ENCODE data around the gene PRKCA. TPM values are rescaled to one million over a fixed set of nuclear protein-coding genes. Genes with fewer than 3 reads are reported as not detected.

The PRKCA gene
- total and polyA plus RNA-seq, 2 of the 13 experiments (the other 11 are each of a cell fraction or from before 2014, with no cell fraction given), result 18.5 to 21.5 TPM

GRCh38 chr17:66507103-66507923, 204.9 kb downstream of the PRKCA start:
- peak; percentile 39 for DNase-seq (ENCODE audit: low spot score)
- POLR2A ChIA-PET, result no interaction called here
- Histone ChIP-seq H4K20me1 (ENCODE audit: insufficient read depth, low read length) (no peaks in the 10 kb centered on the region), H3K4me3 (replicated peaks in 1 of 3; ENCODE audit: insufficient read depth in 1 of 3, low read depth in 2 of 3, low read length in 3 of 3) (no peak overlapping the region), H3K9ac (ENCODE audit: insufficient read depth, low read depth, low read length) (0 out of 2 replicates have a peak overlapping the region, but pooled peaks have one; percentile 0), H3K9me3 (ENCODE audit: low read length) (no peaks in the 10 kb centered on the region), H2AFZ (ENCODE audit: low read length) (no peak overlapping the region), H3K4me2 (ENCODE audit: low read depth, low read length) (no peak overlapping the region), H3K36me3 (replicated peaks in 1 of 2; ENCODE audit: control insufficient read depth in 1 of 2, insufficient read depth in 2 of 2, low read length in 2 of 2) (no peaks in the 10 kb centered on the region), H3K79me2 (ENCODE audit: insufficient read depth, low read length) (peaks cover 3% of the 10 kb centered on the region), H3K27ac (ENCODE audit: extremely low read length, insufficient read depth, low read length) (peak overlapping the region; percentile 51), H3K4me1 (ENCODE audit: insufficient read depth, low read length) (peaks cover 46% of the 10 kb centered on the region), H3K27me3 (ENCODE audit: control insufficient read depth in 1 of 2, insufficient read depth in 2 of 2, low read length in 2 of 2) (no peaks in the 10 kb centered on the region)
- intact Hi-C loops (cut with micrococcal nuclease; ENCODE audit: unreplicated experiment), result loop anchor here (5.0 kb wide), 1 partner anchor 40 kb away; no protein-coding TSS in a partner anchor
- no peak for FAIRE-seq
- BruUV-seq (replicated peaks), result no TSS peak
- 0 out of 3 replicates have a peak, but pooled peaks have one; percentile 32 for ATAC-seq
- CTCF ChIA-PET (ENCODE audit: low intra/inter-chr PET ratio, low total read pairs), result no interaction called here
- TF ChIP-seq KDM1A (CRISPR knock-in tag; IDR thresholded peaks at IDR 0.05) (peak; percentile 69; the same call in 1 of the 2 replicates), CBX5 (CRISPR knock-in tag; IDR thresholded peaks at IDR 0.05; ENCODE audit: borderline replicate concordance) (no peak), MAFK (conservative IDR thresholded peaks at IDR 0.05 in 1 of 2, IDR thresholded peaks at IDR 0.05 in 1 of 2; ENCODE audit: low read length in 2 of 2) (peak; percentile 98), ZMYM3 (CRISPR knock-in tag; IDR thresholded peaks at IDR 0.05) (peak; percentile 87), KDM3A (CRISPR knock-in tag; IDR thresholded peaks at IDR 0.05; ENCODE audit: low read depth) (no peak), NFE2L2 (IDR thresholded peaks at IDR 0.05; ENCODE audit: low read length) (peak; percentile 98), ADNP (CRISPR knock-in tag; IDR thresholded peaks at IDR 0.05) (0 out of 2 replicates have a peak, but pooled peaks have one; percentile 46), ZNF326 (CRISPR knock-in tag; IDR thresholded peaks at IDR 0.05; ENCODE audit: borderline replicate concordance) (no peak), RCOR2 (CRISPR knock-in tag; IDR thresholded peaks at IDR 0.05) (peak; percentile 71; the same call in 1 of the 2 replicates), MAFF (IDR thresholded peaks at IDR 0.05; ENCODE audit: low read depth, low read length) (peak; percentile 94), CHD4 (IDR thresholded peaks at IDR 0.05; ENCODE audit: borderline replicate concordance, low read length) (peak; percentile 91), ZNF629 (CRISPR knock-in tag; conservative IDR thresholded peaks at IDR 0.05) (peak; percentile 98), SAP130 (CRISPR knock-in tag; IDR thresholded peaks at IDR 0.05; ENCODE audit: low read depth) (peak; percentile 16; the same call in 1 of the 2 replicates), MAFG (CRISPR knock-in tag; IDR thresholded peaks at IDR 0.05) (peak; percentile 51; the same call in 1 of the 2 replicates), FOSL2 (CRISPR knock-in tag; IDR thresholded peaks at IDR 0.05) (peak; percentile 69)
- TF ChIP-seq, protein P1, sequence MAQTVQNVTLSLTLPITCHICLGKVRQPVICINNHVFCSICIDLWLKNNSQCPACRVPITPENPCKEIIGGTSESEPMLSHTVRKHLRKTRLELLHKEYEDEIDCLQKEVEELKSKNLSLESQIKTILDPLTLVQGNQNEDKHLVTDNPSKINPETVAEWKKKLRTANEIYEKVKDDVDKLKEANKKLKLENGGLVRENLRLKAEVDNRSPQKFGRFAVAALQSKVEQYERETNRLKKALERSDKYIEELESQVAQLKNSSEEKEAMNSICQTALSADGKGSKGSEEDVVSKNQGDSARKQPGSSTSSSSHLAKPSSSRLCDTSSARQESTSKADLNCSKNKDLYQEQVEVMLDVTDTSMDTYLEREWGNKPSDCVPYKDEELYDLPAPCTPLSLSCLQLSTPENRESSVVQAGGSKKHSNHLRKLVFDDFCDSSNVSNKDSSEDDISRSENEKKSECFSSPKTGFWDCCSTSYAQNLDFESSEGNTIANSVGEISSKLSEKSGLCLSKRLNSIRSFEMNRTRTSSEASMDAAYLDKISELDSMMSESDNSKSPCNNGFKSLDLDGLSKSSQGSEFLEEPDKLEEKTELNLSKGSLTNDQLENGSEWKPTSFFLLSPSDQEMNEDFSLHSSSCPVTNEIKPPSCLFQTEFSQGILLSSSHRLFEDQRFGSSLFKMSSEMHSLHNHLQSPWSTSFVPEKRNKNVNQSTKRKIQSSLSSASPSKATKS (CRISPR knock-in tag; IDR thresholded peaks at IDR 0.05), result no peak
- 86% methylated on average over 7 of the region's 7 CpGs for WGBS (ENCODE audit: low lambda C conversion rate)
- in situ Hi-C loops (cut with HindIII; ENCODE audit: extremely low pct_ligation_motif_present, low pct_unique_long_range_greater_than_20kb), result no loop called here

All from HepG2 (cell line).